Stimulated activated CD8-positive, alpha-beta memory T cell treated with anti-CD3 and anti-CD28 coated beads, Interleukin-15, amount 100 ng/mL, for 1 hour (primary cell): ENCODE data around the gene YOD1.

Source experiments
- DNase-seq: peaks from one replicate; pipeline ENCODE4 v3.0.0-alpha.2; 2020; ENCODE audit warnings: low read depth

Gene YOD1

GRCh38 chr1:207051191-207051943 lies at the start of gene YOD1:
Gene YOD1 (minus strand): TSS chr1:207051208. CDS start chr1:207051030, 178 bp downstream.
- DNase-seq, result no peak

GRCh38 chr1:207097871-207098324 lies 46.9 kb upstream of the YOD1 start:
- DNase-seq, result no peak

DNA sequence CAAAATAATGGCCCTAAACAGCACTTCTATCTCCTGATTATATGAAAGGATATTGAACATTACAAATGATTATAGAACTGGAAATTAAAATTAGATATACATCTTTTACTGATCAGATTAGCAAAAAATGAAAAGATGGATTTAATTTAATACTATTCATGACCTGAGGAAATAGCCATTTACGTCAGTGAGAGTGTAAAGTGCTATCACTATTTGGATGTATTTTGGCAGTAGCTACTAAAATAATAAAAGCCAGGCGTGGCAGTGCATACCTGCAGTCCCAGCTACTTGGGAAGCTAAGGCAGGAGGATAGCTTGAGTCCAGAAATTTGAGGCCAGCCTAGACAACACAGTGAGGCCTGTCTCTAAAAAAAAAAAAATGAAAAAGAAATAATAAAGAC lies 42.9 kb upstream of the YOD1 start:
- no peak for DNase-seq

GRCh38 chr1:207091200-207091908 lies 40.3 kb upstream of the YOD1 start:
- DNase-seq, result no peak

DNA sequence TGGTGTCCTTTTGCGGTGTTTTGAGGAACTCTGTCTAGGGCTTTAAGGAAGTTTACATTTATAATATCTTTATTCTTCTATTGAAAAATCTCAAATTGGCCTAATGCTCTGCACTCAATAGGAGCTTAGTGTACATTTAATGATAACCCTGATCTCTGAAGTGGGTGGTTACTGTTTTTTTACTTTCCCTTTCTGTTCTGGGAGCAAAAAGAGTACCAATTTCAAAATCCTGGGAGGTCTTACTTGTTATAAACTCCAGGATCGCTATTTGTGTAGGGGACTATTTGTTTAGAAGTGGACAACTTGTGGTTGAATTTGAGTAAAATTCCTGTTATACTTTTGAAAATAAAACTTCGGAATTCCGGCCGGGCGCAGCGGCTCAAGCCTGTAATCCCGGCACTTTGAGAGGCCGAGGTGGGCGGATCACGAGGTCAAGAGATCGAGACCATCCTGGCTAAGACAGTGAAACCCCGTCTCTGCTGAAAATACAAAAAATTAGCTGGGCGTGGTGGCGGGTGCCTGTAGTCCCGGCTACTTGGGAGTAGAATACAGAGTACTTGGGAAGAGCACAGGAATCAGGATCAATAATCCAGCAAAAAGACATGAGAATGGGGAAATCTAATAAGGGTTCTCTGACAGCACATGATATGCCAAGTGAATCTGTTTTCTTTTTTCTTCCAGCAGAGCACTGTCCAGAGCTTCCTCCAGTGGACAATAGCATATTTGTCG lies 38.8 kb upstream of the YOD1 start:
- no peak for DNase-seq

DNA sequence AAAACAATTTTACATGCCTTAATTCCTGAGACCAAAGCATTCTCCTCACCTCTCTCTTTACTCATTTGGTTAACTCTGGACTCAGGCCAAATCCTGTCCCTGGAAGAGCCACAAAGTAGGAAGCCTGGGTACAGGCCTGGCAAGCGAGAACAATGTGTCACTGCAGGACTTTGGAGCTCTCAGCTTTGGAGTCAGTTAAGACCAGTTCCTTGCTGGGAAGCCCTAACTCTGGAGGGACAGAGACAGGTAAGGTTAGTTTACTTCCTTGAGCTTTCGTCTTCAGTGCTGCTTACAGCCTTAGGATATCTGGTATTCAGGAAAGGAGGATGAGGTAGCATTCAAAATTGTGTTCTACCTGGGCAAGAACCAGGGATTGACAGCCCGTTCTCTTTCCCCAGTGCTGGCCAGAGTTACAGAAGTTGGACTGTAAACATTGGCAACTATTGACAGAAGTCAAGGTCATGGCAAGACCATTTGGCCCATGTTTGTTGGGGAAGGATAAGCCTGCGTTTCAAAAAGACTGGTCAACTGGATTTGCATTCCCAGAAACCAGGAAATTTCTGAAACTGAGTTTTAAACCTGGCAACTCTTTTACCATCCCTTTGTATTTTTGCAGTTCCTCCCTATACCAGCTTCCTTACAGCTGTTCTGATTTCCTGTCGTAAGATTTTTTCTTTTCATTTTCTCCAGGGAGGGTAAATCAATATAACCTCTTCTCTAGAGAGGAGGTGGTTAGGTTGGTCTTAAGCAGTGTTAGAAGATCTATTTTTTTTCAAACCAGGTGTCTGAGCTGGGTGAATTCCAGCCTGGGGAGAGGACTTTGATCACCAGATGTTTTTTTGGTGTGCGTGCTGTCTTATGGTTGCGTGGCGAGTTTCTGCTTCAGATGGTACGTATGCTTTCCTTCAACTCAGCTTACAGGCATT lies 38.0 kb upstream of the YOD1 start, which contains the start of gene C4BPB:
Gene C4BPB, plus strand, starts transcription at position 160 of the 926 bp plus-strand sequence. Its CDS starts 672 bp downstream, at position 832.
- DNase-seq, result no peak

- no peak for DNase-seq
Measured at GRCh38 chr1:207088161-207088560, 37.2 kb upstream of the YOD1 start.

DNA sequence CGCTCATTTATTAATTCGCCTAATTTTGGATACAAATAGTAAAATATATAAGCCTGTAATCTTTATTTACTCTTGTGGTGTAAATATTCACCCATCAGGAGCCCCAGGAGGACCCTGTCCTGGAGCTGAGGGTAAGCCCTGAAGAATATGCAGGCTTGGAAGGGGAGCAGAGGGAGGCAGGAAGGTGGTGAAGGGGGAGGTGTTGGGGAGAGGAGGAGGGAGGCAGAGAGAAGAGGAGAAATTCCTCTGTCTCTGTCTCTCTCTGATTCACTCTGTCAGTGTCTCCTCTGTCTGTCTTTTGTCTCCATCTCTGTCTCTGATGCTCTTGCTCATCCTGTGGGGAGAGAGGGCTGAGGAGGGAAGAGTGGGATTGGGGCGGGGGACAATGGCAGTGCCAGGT lies 34.9 kb upstream of the YOD1 start:
- DNase-seq, result no peak

- DNase-seq, result peak; percentile 20
Measured at GRCh38 chr1:207084701-207085180, 33.7 kb upstream of the YOD1 start.

GRCh38 chr1:207084232-207084631 lies 33.2 kb upstream of the YOD1 start:
- DNase-seq, result no peak

DNA sequence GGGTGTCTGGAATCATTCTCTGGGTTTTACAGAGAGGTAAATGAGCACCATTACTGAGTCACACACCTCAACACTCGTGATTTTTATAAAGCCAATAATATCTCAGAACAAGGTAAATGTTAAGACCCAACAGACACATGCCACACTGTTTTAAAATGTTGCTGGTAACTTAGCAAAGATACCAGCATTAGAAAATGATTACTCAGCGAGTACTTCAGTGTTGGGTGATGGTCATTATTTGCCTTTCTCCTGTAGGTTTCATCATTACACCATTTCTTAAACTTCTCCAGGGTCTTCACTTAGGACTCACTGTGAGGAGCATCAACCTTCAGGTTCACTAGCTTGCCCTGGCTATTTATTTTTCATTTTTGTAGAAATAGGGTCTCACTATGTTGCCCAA lies 30.8 kb upstream of the YOD1 start:
- no peak for DNase-seq

DNA sequence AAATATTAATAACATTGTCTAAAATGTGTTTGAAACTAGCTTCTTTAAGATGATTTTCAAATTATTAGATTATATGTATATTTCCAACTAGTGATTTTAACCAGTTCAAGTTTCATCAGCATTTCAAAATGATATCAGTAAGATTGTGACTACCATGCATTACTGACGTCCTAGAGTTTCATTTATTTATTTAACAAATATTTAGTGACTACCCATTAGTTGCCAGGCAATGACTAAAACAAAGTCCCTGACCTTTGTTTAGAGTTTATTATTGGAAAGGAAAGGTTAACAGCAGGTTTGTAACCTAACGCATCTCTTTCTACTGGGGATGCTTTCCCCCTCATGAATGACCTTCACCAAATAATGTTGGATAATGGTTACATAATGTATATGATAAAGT lies 30.1 kb upstream of the YOD1 start:
- no peak for DNase-seq

- no peak for DNase-seq
Measured at GRCh38 chr1:207079706-207080241, 28.8 kb upstream of the YOD1 start.

DNA sequence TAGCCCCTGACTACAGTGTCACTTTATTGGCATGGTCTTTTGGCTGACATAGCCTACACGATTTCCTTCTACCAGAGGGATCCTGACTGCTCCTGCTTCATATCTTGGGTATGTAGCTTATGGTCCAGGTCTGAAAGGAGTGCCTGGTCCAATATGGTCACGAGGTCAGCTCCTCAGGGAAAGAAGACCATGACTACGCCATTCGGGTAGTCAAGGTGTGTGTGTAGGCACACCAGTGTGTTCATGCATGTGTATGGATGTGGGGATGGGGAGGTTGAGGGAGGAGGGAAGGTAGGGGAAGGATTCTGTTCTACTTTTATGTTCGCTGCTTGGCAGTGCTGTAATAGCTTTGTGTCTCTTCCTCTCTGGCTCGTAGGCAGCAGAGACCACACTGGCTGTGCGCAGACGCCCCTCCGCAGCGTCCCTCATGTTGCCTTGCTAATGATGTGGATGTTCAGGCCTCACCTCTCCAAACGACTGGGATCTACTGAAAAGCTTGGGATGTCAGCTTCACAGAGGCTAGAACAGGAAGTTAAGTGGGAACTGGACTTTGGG lies 27.6 kb upstream of the YOD1 start:
- no peak for DNase-seq

- peak; percentile 35 for DNase-seq
Measured at GRCh38 chr1:207077470-207078377, 26.7 kb upstream of the YOD1 start.

DNA sequence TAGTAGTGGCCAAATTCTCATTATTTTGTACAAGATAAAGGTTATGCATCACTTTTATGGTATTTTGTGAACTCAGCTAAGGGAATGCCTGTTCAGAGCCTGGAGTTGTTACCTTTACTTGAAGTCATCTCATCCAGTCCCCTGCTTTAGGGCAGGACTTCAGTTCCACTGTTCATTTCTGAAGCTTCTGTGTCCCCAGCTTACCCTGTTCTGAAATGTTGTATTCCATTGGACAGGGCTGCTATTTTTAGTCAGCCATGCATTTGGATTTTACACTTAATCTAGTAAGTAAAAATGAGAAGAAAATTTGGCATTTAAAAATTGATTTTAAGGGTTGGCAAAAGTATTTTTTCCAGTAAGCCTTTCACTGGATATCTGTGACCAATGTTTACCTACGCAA lies 26.0 kb upstream of the YOD1 start:
- no peak for DNase-seq

- DNase-seq, result no peak
Measured at GRCh38 chr1:207076181-207076955, 25.4 kb upstream of the YOD1 start.

DNA sequence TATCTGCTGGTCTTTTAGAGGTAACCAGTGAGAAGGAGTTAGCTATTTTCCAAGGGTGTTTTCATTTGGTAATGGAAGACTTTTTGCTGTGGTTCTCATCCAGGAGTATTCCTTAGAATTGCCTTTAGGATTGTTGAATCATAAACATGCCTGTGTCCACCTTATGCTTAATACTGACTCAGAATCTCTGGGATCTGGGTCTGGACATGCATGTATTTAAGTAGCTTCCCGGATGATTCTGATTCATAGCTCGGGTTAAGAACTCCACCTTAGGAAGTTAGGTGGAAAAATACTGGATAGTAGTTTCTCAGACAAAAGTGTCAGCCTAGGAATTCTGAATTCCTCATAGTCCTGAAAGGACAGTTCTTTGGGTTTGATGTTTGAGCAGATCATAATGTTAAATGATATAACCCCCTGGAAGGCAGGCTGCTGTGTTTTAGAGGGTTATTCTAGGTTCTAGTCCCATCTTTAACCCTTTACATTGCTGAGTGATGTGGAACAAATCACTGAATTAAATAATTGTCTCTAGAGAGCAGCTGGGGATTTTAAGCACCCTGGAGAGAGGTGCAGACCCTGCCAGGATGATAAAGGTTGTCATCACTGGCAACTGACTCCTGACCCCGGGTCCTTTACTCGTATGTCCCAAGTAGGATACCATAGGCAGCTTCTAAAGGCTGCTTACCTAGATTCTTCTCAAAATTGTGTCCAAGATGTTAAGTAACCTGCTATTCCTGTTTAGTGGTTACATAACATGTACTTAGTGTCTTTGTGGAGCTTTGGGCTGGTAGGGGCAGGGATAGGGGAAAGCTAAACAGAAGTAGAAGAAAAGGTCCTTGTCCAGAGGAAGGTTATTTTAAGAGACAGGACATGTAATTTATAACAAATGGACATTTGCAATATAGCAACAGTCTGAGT lies 23.2 kb upstream of the YOD1 start:
- DNase-seq, result no peak
